Skeletal muscle tissue (tissue), 4 donors: ENCODE results near the gene C1QL2. TPM values are rescaled to one million over a fixed set of nuclear protein-coding genes. Genes with fewer than 3 reads are reported as not detected.

Experiments used
- H3K27ac ChIP-seq: one replicate; pipeline ENCODE4 v1.7.0; 2013; ENCODE audit warnings: mild to moderate bottlenecking, low read depth, low read length, inconsistent platforms
- H3K27me3 ChIP-seq, 3 donors: one replicate each; pipeline ENCODE4 v1.7.0; 2013; ENCODE audit warnings: low read length in 3 of 3; ENCODE audit not compliant: control insufficient read depth in 3 of 3, insufficient read depth in 3 of 3
- H3K36me3 ChIP-seq, 3 donors: one replicate each; pipeline ENCODE4 v1.7.0; 2013; ENCODE audit warnings: low read length in 3 of 3; ENCODE audit not compliant: control insufficient read depth in 3 of 3, insufficient read depth in 3 of 3
- H3K4me1 ChIP-seq, 3 donors: one replicate each; pipeline ENCODE4 v1.7.0; 2013; ENCODE audit warnings: low read length in 3 of 3, mild to moderate bottlenecking in 3 of 3; ENCODE audit not compliant: control insufficient read depth in 3 of 3, insufficient read depth in 3 of 3
- H3K4me3 ChIP-seq, 3 donors: one replicate each; pipeline ENCODE4 v1.7.0; 2013; ENCODE audit warnings: low read length in 3 of 3
- H3K9ac ChIP-seq, 3 donors: one replicate each; pipeline ENCODE4 v1.7.0; 2013; ENCODE audit warnings: low read length in 3 of 3, mild to moderate bottlenecking in 3 of 3, moderate library complexity in 2 of 3, low read depth in 1 of 3
- H3K9me3 ChIP-seq, 3 donors: one replicate each; pipeline ENCODE4 v1.7.0; 2013; ENCODE audit warnings: low read length in 3 of 3; ENCODE audit not compliant: control insufficient read depth in 3 of 3
- total RNA-seq: library from RNA; depleted of rRNA; stranded (reverse); fragments of >200 nt; gene quantifications from one replicate; pipeline ENCODE4 v1.2.3, GENCODE V29; 2014
- donor health status: Osteomylitis.

The C1QL2 gene
- total RNA-seq, 1 donor from 2014 or later: not detected

GRCh38 chr2:119144806-119145205, 13.7 kb downstream of the C1QL2 start:
- Histone ChIP-seq H3K4me3 (no peak overlapping the region), H3K36me3 (no peaks in the 10 kb centered on the region), H3K9me3 (no peaks in the 10 kb centered on the region), H3K4me1 (no peaks in the 10 kb centered on the region), H3K27ac (no peak overlapping the region), H3K27me3 (peaks cover 8 to 16% (median 12%) of the 10 kb centered on the region in 3 donors), H3K9ac (no peak overlapping the region)

GRCh38 chr2:119142824-119143223, 15.7 kb downstream of the C1QL2 start:
- H3K4me3 ChIP-seq: no peak overlapping the region
- peaks cover 5 to 15% (median 13%) of the 10 kb centered on the region in 3 donors for H3K27me3 ChIP-seq
- H3K27ac ChIP-seq: no peak overlapping the region
- H3K36me3 ChIP-seq: no peaks in the 10 kb centered on the region
- no peaks in the 10 kb centered on the region for H3K4me1 ChIP-seq
- no peaks in the 10 kb centered on the region for H3K9me3 ChIP-seq
- no peak overlapping the region for H3K9ac ChIP-seq

- no peaks in the 10 kb centered on the region for H3K36me3 ChIP-seq
- H3K4me1 ChIP-seq: no peaks in the 10 kb centered on the region
- H3K9ac ChIP-seq: no peak overlapping the region
- no peak overlapping the region for H3K4me3 ChIP-seq
- peaks cover 0 to 4% (median 2%) of the 10 kb centered on the region in 3 donors for H3K9me3 ChIP-seq
- H3K27me3 ChIP-seq: peaks cover 7 to 33% (median 25%) of the 10 kb centered on the region in 3 donors
- H3K27ac ChIP-seq: no peak overlapping the region
Observed at GRCh38 chr2:119137502-119137901, 21.0 kb downstream of the C1QL2 start.

- peaks cover 7 to 34% (median 28%) of the 10 kb centered on the region in 3 donors for H3K27me3 ChIP-seq
- H3K4me1 ChIP-seq: no peaks in the 10 kb centered on the region
- no peaks in the 10 kb centered on the region for H3K36me3 ChIP-seq
- no peak overlapping the region for H3K4me3 ChIP-seq
- H3K9ac ChIP-seq: no peak overlapping the region
- peaks cover 0 to 4% (median 2%) of the 10 kb centered on the region in 3 donors for H3K9me3 ChIP-seq
- H3K27ac ChIP-seq: no peak overlapping the region
Observed at GRCh38 chr2:119136872-119137271, 21.7 kb downstream of the C1QL2 start.

GRCh38 chr2:119136093-119136492, 22.5 kb downstream of the C1QL2 start:
- H3K27me3 ChIP-seq: peaks cover 7 to 36% (median 28%) of the 10 kb centered on the region in 3 donors
- no peak overlapping the region for H3K9ac ChIP-seq
- H3K9me3 ChIP-seq: peaks cover 0 to 4% (median 2%) of the 10 kb centered on the region in 3 donors
- H3K36me3 ChIP-seq: no peaks in the 10 kb centered on the region
- no peak overlapping the region for H3K4me3 ChIP-seq
- H3K4me1 ChIP-seq: no peaks in the 10 kb centered on the region
- H3K27ac ChIP-seq: no peak overlapping the region

GRCh38 chr2:119134775-119135174, 23.8 kb downstream of the C1QL2 start:
- Histone ChIP-seq H3K27ac (no peak overlapping the region), H3K36me3 (no peaks in the 10 kb centered on the region), H3K9me3 (peaks cover 0 to 4% (median 2%) of the 10 kb centered on the region in 3 donors), H3K4me3 (no peak overlapping the region), H3K27me3 (peaks cover 9 to 47% (median 38%) of the 10 kb centered on the region in 3 donors), H3K4me1 (no peaks in the 10 kb centered on the region), H3K9ac (no peak overlapping the region)

- no peaks in the 10 kb centered on the region for H3K36me3 ChIP-seq
- H3K27me3 ChIP-seq: peaks cover 31 to 61% (median 48%) of the 10 kb centered on the region in 3 donors
- no peaks in the 10 kb centered on the region for H3K4me1 ChIP-seq
- no peak overlapping the region for H3K27ac ChIP-seq
- no peak overlapping the region for H3K4me3 ChIP-seq
- H3K9ac ChIP-seq: no peak overlapping the region
- H3K9me3 ChIP-seq: no peaks in the 10 kb centered on the region
Observed at GRCh38 chr2:119126650-119127049, 31.9 kb downstream of the C1QL2 start.

GRCh38 chr2:119123389-119123788, 35.2 kb downstream of the C1QL2 start:
- Histone ChIP-seq H3K9ac (no peak overlapping the region), H3K27ac (no peak overlapping the region), H3K27me3 (peaks cover 34 to 56% (median 42%) of the 10 kb centered on the region in 3 donors), H3K4me1 (no peaks in the 10 kb centered on the region), H3K36me3 (no peaks in the 10 kb centered on the region), H3K9me3 (no peaks in the 10 kb centered on the region), H3K4me3 (no peak overlapping the region)

GRCh38 chr2:119122663-119123062, 35.9 kb downstream of the C1QL2 start:
- Histone ChIP-seq H3K4me3 (no peak overlapping the region), H3K27ac (no peak overlapping the region), H3K9ac (no peak overlapping the region), H3K27me3 (peaks cover 28 to 48% (median 40%) of the 10 kb centered on the region in 3 donors), H3K4me1 (no peaks in the 10 kb centered on the region), H3K36me3 (no peaks in the 10 kb centered on the region), H3K9me3 (no peaks in the 10 kb centered on the region)

GRCh38 chr2:119119999-119120756, 38.4 kb downstream of the C1QL2 start:
- no peak overlapping the region for H3K4me3 ChIP-seq
- peaks cover 25 to 44% (median 30%) of the 10 kb centered on the region in 3 donors for H3K27me3 ChIP-seq
- H3K36me3 ChIP-seq: no peaks in the 10 kb centered on the region
- no peak overlapping the region for H3K27ac ChIP-seq
- no peaks in the 10 kb centered on the region for H3K4me1 ChIP-seq
- H3K9me3 ChIP-seq: no peaks in the 10 kb centered on the region
- no peak overlapping the region for H3K9ac ChIP-seq
